ENCODE data around the gene NIM1K.
A peak's percentile ranks its signal among the peaks of the same experiment; 100 is the strongest.
"Not testable (repeated sequence)": the region's sequence is repeated elsewhere in the genome, so short reads cannot be mapped to it uniquely, and the experiment has no call there.

NIM1K gene

DNA sequence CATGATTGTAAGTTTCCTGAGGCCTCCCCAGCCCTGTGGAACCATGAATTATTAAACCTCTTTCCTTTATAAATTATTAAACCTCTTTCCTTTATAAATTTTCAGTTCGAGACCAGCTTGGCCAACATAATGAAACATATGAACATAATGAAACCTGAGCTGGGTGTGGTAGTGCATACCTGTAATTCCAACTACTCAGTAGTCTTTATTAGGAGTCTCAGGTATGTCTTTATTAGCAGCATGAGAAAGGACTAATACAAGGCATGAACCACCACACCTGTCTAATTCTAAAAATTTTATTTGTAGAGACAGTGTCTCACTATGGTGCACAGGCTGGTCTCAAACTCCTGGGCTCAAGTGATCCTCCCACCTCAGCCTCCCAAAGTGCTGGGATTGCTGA is 27.1 kb downstream of the NIM1K start:
- H3K4me3 ChIP-seq (ENCODE audit: low read depth, low read length): no peak overlapping the region
- no peak for DNase-seq (ENCODE audit: low read depth)

- DNase-seq (ENCODE audit: low read depth): no peak
Measured at GRCh38 chr5:43221502-43221901, 29.5 kb downstream of the NIM1K start.

DNA sequence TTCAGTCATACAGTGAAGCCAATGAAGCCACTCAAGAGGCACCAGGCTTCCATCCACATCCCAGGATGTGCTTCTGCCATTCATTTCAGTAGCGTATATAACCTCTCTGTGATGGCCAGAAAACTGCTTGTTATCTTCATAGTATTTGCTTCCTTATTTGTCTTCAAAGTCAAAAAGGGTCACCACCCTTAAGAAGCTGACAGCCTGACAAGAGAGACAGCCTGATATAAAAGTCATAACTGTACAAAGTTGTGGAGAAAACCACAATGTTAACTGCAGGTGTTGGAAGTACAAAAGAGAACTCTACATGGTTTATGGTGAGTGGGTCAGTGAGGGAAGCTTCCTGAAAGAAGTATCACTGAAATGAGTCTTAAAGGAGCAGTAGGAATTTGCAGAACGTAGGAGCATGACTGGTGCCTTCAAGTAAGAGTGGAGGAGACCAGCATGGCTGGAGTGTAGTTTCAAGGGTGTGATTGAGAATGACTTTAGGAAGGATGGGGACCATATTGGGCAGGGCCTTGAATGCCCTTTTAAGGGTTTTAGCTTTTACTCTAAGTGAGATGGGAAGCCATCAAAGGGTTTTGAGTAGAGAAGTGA is 33.7 kb downstream of the NIM1K start:
- no peak overlapping the region for H3K4me3 ChIP-seq (ENCODE audit: low read depth, low read length)
- DNase-seq (ENCODE audit: low read depth): no peak

More at GRCh38 chr5:43221502-43221901, 29.5 kb downstream of the NIM1K start:
- H3K4me3 ChIP-seq (ENCODE audit: low read depth, low read length): no peak overlapping the region

DNA sequence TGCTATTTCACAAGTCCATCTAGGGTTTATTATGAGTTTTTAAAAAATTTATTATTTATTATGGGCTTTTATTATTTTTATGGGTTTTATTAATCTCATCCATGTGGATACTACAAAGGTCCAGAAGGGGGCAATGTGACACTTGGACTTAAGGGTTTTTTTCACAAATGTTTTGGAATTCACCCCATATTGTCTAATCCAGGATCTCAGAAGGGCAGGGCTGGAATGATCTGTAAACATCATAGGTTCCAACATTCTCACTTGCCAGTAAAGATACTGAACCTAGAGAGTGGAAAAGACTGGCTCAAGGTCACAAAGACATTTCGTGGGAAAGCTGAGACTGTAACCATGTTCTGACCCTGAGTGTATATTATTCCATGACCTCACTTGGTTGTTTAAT is 35.6 kb downstream of the NIM1K start:
- H3K4me3 ChIP-seq (ENCODE audit: low read depth, low read length): no peak overlapping the region
- peak; percentile 14 for DNase-seq (ENCODE audit: low read depth)

- no peak overlapping the region for H3K4me3 ChIP-seq (ENCODE audit: low read depth, low read length)
- no peak for DNase-seq (ENCODE audit: low read depth)
Measured at GRCh38 chr5:43230707-43231106, 38.7 kb downstream of the NIM1K start.

GRCh38 chr5:43231977-43232376 is 40.0 kb downstream of the NIM1K start:
- H3K4me3 ChIP-seq (ENCODE audit: low read depth, low read length): no peak overlapping the region
- DNase-seq (ENCODE audit: low read depth): no peak

- DNase-seq (ENCODE audit: low read depth): no peak
- H3K4me3 ChIP-seq (ENCODE audit: low read depth, low read length): no peak overlapping the region
Measured at GRCh38 chr5:43232943-43233833, 41.2 kb downstream of the NIM1K start.

GRCh38 chr5:43233946-43234345 is 41.9 kb downstream of the NIM1K start:
- DNase-seq (ENCODE audit: low read depth): no peak
- no peak overlapping the region for H3K4me3 ChIP-seq (ENCODE audit: low read depth, low read length)

DNA sequence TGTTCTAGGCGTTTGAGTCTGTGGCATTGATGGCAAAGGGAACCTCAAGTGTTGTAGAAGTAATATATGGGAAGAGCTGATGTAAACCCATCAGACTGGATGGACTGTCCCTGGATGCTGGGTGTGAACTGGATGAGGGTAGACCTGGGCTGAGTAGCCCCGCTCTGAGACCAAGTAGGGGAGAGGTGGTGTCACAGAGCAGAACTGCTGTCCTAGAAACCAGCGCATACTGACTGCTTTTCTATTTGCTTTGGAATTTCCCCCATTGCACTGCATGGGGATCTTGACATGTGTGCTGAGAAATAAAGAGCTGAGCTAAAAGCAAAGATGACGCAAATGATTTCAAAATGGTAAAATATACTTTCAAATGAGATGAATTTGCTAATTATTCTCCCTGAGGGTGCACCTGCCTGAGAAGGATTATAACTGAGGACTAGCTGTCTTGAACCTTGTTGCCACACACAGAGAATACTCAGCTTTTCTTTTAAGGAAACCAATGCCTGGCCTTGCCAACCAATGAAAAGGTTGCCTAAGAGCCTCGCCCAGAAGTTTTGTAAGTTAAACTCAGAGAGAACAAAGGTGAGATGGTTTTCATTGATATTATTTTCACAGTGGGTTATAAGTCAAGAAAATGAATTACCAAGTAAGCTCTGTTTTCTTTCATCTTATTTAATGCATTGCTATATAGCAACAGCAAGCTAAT is 44.8 kb downstream of the NIM1K start:
- no peak for DNase-seq (ENCODE audit: low read depth)
- H3K4me3 ChIP-seq (ENCODE audit: low read depth, low read length): no peak overlapping the region

GRCh38 chr5:43242196-43242595 is 50.2 kb downstream of the NIM1K start:
- no peak overlapping the region for H3K4me3 ChIP-seq (ENCODE audit: low read depth, low read length)
- DNase-seq (ENCODE audit: low read depth): no peak

GRCh38 chr5:43243270-43243669 is 51.2 kb downstream of the NIM1K start:
- no peak for DNase-seq (ENCODE audit: low read depth)

GRCh38 chr5:43244823-43245565 is 53.0 kb downstream of the NIM1K start:
- no peak for DNase-seq (ENCODE audit: low read depth)
- no peak overlapping the region for H3K4me3 ChIP-seq (ENCODE audit: low read depth, low read length)

More at GRCh38 chr5:43243270-43243669, 51.2 kb downstream of the NIM1K start:
- no peak overlapping the region for H3K4me3 ChIP-seq (ENCODE audit: low read depth, low read length)

DNA sequence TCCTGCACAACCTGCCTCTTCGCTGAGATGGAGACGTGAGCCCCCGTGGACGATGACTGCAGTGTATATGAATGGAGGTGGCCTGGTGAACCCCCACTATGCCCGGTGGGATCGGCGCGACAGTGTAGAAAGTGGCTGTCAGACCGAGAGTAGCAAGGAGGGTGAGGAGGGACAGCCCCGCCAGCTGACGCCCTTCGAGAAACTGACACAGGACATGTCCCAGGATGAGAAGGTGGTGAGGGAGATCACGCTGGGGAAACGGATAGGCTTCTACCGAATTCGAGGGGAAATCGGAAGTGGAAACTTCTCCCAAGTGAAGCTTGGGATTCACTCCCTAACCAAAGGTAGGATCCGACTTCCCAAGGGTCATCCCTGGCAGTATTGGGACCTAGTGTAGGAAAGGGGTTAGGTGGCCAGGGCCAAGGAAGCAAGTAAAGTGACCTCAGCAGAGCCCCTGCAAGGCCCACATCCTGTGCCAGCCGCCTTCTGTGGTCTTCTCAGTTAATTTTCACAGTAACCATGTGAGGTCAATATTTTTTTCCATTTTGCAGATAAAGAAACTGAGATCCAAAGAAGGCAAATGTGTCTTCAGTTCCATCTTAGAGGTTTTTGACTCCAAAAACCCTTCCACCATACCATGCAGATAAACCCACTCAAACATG is 53.8 kb downstream of the NIM1K start:
- H3K4me3 ChIP-seq (ENCODE audit: low read depth, low read length): no peak overlapping the region
- DNase-seq (ENCODE audit: low read depth): no peak

DNA sequence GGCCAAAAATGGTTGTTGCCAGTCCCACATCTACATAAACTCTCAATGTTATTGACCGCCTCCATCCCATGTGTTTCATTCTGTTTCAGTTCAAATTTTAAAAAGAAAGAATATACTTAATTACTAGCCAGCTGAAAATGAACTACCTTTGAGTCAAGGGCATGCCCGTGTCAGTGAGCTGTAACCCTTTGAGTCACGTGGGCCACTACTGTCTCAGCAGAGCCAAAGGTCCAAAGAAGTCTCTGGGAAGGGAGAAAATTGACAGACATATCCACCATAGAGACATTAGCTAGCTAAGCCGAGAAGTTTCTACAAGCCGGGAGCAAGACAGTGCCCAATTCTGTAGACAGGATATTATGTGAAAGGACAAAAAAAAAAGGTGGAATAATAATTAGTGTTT is 59.7 kb downstream of the NIM1K start:
- H3K4me3 ChIP-seq (ENCODE audit: low read depth, low read length): no peak overlapping the region
- DNase-seq (ENCODE audit: low read depth): no peak

- DNase-seq (ENCODE audit: low read depth): no peak
- no peak overlapping the region for H3K4me3 ChIP-seq (ENCODE audit: low read depth, low read length)
Measured at GRCh38 chr5:43255704-43256103, 63.7 kb downstream of the NIM1K start.

DNA sequence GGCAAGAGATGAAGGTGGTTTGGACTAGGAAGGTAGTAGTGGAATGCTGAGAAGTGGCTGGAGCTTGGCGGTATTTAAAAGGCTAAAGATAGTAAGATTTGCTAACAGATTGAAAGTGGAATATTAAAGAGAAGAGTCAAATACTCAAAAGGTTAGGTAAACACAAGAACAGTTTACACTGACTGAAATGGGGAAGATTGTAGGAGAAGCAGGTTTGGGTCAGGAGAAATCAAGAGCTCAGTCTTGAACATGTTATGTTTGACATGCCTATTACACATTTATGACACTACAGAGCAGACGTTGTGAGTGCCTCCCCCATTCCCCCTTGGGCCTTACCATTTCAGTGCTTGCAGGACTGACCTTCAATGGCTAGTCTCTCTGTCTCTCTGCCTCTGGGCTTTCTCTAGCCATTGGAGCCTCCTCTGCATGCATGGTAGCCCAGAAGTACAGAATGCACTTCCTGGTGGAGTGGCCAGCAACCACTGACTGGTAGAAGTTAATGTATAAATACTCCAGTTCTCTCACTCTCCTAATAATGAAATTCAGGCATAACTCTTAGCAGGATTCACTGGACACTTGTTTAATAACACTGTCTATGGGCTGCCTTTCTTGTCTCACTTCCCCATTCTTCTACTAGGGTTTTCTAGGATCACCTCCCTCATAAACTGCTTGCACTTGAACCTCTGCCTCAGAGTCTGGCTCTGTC is 64.4 kb downstream of the NIM1K start:
- H3K4me3 ChIP-seq (ENCODE audit: low read depth, low read length): no peak overlapping the region
- DNase-seq (ENCODE audit: low read depth): no peak

GRCh38 chr5:43258116-43258515 is 66.1 kb downstream of the NIM1K start:
- DNase-seq (ENCODE audit: low read depth): no peak
- no peak overlapping the region for H3K4me3 ChIP-seq (ENCODE audit: low read depth, low read length)

DNA sequence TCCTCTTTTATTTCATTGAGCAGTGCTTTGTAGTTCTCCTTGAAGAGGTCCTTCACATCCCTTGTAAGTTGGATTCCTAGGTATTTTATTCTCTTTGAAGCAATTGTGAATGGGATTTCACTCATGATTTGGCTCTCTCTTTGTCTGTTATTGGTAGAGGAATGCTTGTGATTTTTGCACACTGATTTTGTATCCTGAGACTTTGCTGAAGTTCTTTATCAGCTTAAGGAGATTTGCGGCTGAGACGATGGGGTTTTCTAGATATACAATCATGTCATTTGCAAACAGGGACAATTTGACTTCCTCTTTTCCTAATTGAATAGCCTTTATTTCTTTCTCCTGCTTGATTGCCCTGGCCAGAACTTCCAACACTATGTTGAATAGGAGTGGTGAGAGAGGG is 70.2 kb downstream of the NIM1K start:
- not testable (repeated sequence) for DNase-seq (ENCODE audit: low read depth); H3K4me3 ChIP-seq (ENCODE audit: low read depth, low read length)
